Measurements from ENCODE around the gene NFIC.

DNA sequence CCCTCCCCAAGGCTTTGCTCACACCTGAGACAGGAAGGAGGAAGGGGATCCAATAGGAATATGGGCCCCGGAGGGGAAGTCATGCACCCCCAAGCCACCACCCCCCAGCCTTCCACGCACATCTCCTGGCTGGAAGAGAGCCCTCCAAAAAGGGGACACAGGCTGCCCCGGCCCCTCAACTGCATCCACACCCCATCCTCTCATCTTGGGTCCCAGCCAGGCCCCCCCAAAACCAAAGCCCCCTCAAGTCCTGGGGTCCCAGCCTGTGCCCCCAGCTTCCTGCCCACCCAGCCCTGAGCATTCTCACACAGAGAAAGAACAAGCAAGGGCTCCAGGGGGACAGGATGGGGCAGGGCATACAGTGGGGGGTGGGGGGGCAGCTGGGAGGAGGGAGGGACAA lies 101.8 kb downstream of the NFIC start:
- no peak for TF ChIP-seq POLR2AphosphoS5 (IDR thresholded peaks at IDR 0.05)
- TF ChIP-seq, protein P1, sequence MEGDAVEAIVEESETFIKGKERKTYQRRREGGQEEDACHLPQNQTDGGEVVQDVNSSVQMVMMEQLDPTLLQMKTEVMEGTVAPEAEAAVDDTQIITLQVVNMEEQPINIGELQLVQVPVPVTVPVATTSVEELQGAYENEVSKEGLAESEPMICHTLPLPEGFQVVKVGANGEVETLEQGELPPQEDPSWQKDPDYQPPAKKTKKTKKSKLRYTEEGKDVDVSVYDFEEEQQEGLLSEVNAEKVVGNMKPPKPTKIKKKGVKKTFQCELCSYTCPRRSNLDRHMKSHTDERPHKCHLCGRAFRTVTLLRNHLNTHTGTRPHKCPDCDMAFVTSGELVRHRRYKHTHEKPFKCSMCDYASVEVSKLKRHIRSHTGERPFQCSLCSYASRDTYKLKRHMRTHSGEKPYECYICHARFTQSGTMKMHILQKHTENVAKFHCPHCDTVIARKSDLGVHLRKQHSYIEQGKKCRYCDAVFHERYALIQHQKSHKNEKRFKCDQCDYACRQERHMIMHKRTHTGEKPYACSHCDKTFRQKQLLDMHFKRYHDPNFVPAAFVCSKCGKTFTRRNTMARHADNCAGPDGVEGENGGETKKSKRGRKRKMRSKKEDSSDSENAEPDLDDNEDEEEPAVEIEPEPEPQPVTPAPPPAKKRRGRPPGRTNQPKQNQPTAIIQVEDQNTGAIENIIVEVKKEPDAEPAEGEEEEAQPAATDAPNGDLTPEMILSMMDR (IDR thresholded peaks at IDR 0.05), result no peak
